Measurements from ENCODE around the gene FHOD3.

GRCh38 chr18:36582988-36583745 lies 285.7 kb downstream of the FHOD3 start:
- no peak for TF ChIP-seq EZH2 (optimal IDR thresholded peaks at IDR 0.05; ENCODE audit: low read depth, low read length)
- no peak for TF ChIP-seq CTCF (IDR thresholded peaks at IDR 0.05; ENCODE audit: low read length)
- TF ChIP-seq EZH2phosphoT487 (IDR thresholded peaks at IDR 0.05; ENCODE audit: low read length): no peak

Measured in MM.1S (cell line).